HL-60 (cell line): ENCODE results near the gene ARID1B.

Experiments used
- POLR2AphosphoS5 ChIP-seq: IDR thresholded peaks from 2 replicates; pipeline ENCODE4 v1.6.1; 2012; ENCODE audit warnings: low read depth
- TF ChIP-seq, protein P1 (sequence below): IDR thresholded peaks from one replicate; pipeline ENCODE4 v1.5.1; 2011; ENCODE audit warnings: low read length, control low read depth, inconsistent platforms; ENCODE audit not compliant: insufficient read depth
- TF ChIP-seq, protein P2 (sequence below): IDR thresholded peaks from 2 replicates; pipeline ENCODE4 v1.6.1; 2012; ENCODE audit warnings: low read depth; ENCODE audit not compliant: insufficient replicate concordance

DNA sequence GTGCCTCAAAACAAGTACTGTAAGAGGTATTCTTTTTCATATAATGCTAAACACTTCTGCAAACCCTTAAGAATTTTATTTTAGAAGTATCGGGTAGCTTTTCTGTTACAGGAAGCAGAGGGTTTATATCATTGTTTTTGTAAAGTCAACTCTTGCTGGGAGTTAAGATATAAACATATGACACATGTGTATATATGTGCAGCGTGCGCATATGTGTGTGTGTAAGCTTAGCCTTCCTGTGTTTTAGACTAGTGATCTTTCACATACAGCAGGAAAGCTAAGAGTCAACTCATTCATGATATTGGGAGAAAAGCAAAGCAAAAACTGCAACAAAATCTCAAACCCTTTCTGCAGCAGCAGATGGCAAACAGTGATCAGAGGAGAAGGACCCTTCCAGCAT, 102.4 kb downstream of the ARID1B start:
- TF ChIP-seq, protein P1, sequence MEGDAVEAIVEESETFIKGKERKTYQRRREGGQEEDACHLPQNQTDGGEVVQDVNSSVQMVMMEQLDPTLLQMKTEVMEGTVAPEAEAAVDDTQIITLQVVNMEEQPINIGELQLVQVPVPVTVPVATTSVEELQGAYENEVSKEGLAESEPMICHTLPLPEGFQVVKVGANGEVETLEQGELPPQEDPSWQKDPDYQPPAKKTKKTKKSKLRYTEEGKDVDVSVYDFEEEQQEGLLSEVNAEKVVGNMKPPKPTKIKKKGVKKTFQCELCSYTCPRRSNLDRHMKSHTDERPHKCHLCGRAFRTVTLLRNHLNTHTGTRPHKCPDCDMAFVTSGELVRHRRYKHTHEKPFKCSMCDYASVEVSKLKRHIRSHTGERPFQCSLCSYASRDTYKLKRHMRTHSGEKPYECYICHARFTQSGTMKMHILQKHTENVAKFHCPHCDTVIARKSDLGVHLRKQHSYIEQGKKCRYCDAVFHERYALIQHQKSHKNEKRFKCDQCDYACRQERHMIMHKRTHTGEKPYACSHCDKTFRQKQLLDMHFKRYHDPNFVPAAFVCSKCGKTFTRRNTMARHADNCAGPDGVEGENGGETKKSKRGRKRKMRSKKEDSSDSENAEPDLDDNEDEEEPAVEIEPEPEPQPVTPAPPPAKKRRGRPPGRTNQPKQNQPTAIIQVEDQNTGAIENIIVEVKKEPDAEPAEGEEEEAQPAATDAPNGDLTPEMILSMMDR: no peak
- no peak for TF ChIP-seq POLR2AphosphoS5
- TF ChIP-seq, protein P2, sequence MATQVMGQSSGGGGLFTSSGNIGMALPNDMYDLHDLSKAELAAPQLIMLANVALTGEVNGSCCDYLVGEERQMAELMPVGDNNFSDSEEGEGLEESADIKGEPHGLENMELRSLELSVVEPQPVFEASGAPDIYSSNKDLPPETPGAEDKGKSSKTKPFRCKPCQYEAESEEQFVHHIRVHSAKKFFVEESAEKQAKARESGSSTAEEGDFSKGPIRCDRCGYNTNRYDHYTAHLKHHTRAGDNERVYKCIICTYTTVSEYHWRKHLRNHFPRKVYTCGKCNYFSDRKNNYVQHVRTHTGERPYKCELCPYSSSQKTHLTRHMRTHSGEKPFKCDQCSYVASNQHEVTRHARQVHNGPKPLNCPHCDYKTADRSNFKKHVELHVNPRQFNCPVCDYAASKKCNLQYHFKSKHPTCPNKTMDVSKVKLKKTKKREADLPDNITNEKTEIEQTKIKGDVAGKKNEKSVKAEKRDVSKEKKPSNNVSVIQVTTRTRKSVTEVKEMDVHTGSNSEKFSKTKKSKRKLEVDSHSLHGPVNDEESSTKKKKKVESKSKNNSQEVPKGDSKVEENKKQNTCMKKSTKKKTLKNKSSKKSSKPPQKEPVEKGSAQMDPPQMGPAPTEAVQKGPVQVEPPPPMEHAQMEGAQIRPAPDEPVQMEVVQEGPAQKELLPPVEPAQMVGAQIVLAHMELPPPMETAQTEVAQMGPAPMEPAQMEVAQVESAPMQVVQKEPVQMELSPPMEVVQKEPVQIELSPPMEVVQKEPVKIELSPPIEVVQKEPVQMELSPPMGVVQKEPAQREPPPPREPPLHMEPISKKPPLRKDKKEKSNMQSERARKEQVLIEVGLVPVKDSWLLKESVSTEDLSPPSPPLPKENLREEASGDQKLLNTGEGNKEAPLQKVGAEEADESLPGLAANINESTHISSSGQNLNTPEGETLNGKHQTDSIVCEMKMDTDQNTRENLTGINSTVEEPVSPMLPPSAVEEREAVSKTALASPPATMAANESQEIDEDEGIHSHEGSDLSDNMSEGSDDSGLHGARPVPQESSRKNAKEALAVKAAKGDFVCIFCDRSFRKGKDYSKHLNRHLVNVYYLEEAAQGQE: no peak
